Measurements from ENCODE around the gene STRAP. TPM values are rescaled to one million over a fixed set of nuclear protein-coding genes. Genes with fewer than 3 reads are reported as not detected.

The STRAP gene
- total and polyA plus RNA-seq, 2 of the 8 experiments (the other 6 are each of a cell fraction or from before 2014, with no cell fraction given): 107 to 251 TPM

DNA sequence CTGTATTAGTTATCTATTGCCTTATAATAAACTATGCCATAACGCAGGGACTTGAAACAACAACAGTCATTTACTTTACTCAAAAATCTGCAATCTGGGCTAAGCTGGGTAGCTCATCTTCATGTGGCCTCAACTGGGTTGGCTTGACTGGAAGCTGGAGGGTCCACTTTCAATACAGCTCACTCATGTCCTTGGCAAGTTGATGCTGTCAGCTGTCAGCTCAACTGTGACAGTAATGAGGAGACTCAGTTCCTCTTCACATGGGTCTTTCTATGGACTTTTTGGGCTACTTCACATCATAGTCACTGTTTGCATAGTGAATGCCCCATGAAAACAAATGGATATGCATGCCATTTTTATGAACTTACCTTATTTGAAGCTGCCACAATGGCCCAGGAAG is 33.6 kb upstream of the STRAP start:
- Histone ChIP-seq H2AK5ac (ENCODE audit: low read depth, low read length) (no peak overlapping the region), H3K9ac (replicated peaks in 1 of 4; ENCODE audit: extremely low read depth in 1 of 4, low read depth in 3 of 4, low read length in 3 of 4) (no peak overlapping the region), H3K56ac (replicated peaks; ENCODE audit: insufficient read length, low read depth, low read length) (no peak overlapping the region), H3K27me3 (replicated peaks in 1 of 4; ENCODE audit: control insufficient read depth in 3 of 4, extremely low read depth in 1 of 4, insufficient read depth in 3 of 4, low read length in 3 of 4) (no peaks in the 10 kb centered on the region), H2BK15ac (ENCODE audit: low read length) (no peak overlapping the region), H3K4me3 (ENCODE audit: extremely low read depth in 1 of 4, insufficient read depth in 2 of 4, low read depth in 3 of 4, low read length in 4 of 4) (no peak overlapping the region), H3K23ac (ENCODE audit: insufficient read length) (no peak overlapping the region), H3K18ac (ENCODE audit: extremely low read depth, low read length) (no peak overlapping the region), H2BK120ac (replicated peaks; ENCODE audit: low read depth, low read length) (no peak overlapping the region), H3K27ac (ENCODE audit: low read depth, low read length) (no peak overlapping the region), H4K20me1 (replicated peaks in 1 of 2; ENCODE audit: control insufficient read depth in 1 of 2, insufficient read depth in 2 of 2, low read length in 2 of 2) (no peaks in the 10 kb centered on the region), H3K79me2 (ENCODE audit: control insufficient read depth in 1 of 2, insufficient read depth in 2 of 2, low read length in 2 of 2) (no peaks in the 10 kb centered on the region), H3K9me3 (ENCODE audit: insufficient read depth in 2 of 2, low read depth in 1 of 2, low read length in 1 of 2) (no peaks in the 10 kb centered on the region), H3K4me1 (replicated peaks in 1 of 4; ENCODE audit: control insufficient read depth in 3 of 4, insufficient read depth in 4 of 4, low read length in 3 of 4) (no peaks in the 10 kb centered on the region), H4K8ac (ENCODE audit: extremely low read depth, insufficient read depth, low read length) (no peak overlapping the region; the same call in 1 of the 2 replicates), H4K5ac (ENCODE audit: insufficient read length, low read depth, low read length) (no peak overlapping the region), H3K23me2 (ENCODE audit: low read depth, low read length) (no peaks in the 10 kb centered on the region), H3K14ac (ENCODE audit: insufficient read length) (no peak overlapping the region), H2AFZ (ENCODE audit: low read length) (no peak overlapping the region), H4K91ac (replicated peaks; ENCODE audit: insufficient read length, low read length) (no peak overlapping the region), H3K36me3 (ENCODE audit: control insufficient read depth in 2 of 4, insufficient read depth in 4 of 4, low read length in 3 of 4) (no peaks in the 10 kb centered on the region), H3K4me2 (ENCODE audit: insufficient read depth in 1 of 2, low read depth in 2 of 2, low read length in 2 of 2) (no peak overlapping the region), H2BK12ac (ENCODE audit: low read depth, low read length) (no peak overlapping the region), H2BK20ac (ENCODE audit: low read length) (no peak overlapping the region), H3K79me1 (ENCODE audit: low read depth, low read length) (no peaks in the 10 kb centered on the region), H3K4ac (replicated peaks; ENCODE audit: insufficient read length, low read depth, low read length) (no peak overlapping the region), H2BK5ac (ENCODE audit: low read depth, low read length) (no peak overlapping the region)
- CTCF ChIA-PET (ENCODE audit: partially characterized antibody): interaction anchor here (1.6 to 7.9 kb wide), 4 partner anchors 8 to 316 kb away, joined by 6 to 49 read pairs (median 8); no protein-coding TSS in a partner anchor
- no peak for DNase-seq (ENCODE audit: low read depth in 1 of 2, low spot score in 2 of 2)
- FAIRE-seq: no peak
- POLR2A ChIA-PET (ENCODE audit: partially characterized antibody): no interaction called here
- WGBS, 2 experiments (ENCODE audit: extremely low coverage in 1 of 2, insufficient coverage in 1 of 2, insufficient read length in 1 of 2, insufficient replicate concordance in 2 of 2, low coverage in 1 of 2, low lambda C conversion rate in 2 of 2, missing lambda C conversion rate in 1 of 2): 100% methylated on average over 1 of the region's 1 CpG; no CpG with 5 or more reads in 1 of the 2 experiments
- TF ChIP-seq NRF1 (IDR thresholded peaks at IDR 0.05; ENCODE audit: low read depth, low read length) (no peak), CBX5 (IDR thresholded peaks at IDR 0.05; ENCODE audit: low read depth, low read length) (no peak), SP1 (IDR thresholded peaks at IDR 0.05; ENCODE audit: low read depth, low read length) (no peak)

All from H1 (cell line).